H1 (cell line): ENCODE data around the gene TMEM255A. TPM values are rescaled to one million over a fixed set of nuclear protein-coding genes. Genes with fewer than 3 reads are reported as not detected.

Experiments used
- CREB1 ChIP-seq: IDR thresholded peaks from 2 replicates; pipeline ENCODE4 v1.6.1; 2012; ENCODE audit warnings: inconsistent platforms
- KDM1A ChIP-seq: fragments of 200-600, 300-600 bp; sonication (generic); IDR thresholded peaks from 2 replicates; pipeline ENCODE4 v1.7.1; 2016; ENCODE audit warnings: mild to moderate bottlenecking, low read length, borderline replicate concordance
- POLR2A ChIP-seq, 2 experiments: IDR thresholded peaks; 1 replicate in 1 of 2; 2 replicates in 1 of 2; pipeline ENCODE4 v1.6.1; 2011; ENCODE audit warnings: low read depth in 2 of 2, low read length in 2 of 2, mild to moderate bottlenecking in 2 of 2; ENCODE audit errors: control extremely low read depth in 1 of 2
- USF2 ChIP-seq: IDR thresholded peaks from 2 replicates; pipeline ENCODE4 v1.6.1; 2011; ENCODE audit warnings: low read length, improper control_type of control experiment
- polyA plus RNA-seq, 7 experiments: library from polyadenylated mRNA; depleted of rRNA in 3 of 7; stranded (reverse) in 5 of 7; unstranded in 2 of 7; fragments of >200 nt in 5 of 7; fragments of 200-250 nt in 2 of 7; gene quantifications; 1 replicate in 5 of 7; 2 replicates in 1 of 7; 4 replicates in 1 of 7; pipeline versions ENCODE4 v1.2.1 to v1.2.3, GENCODE V29; 2011 to 2013; ENCODE audit warnings: missing spikeins in 2 of 7, mixed read lengths in 2 of 7
- total RNA-seq: library from RNA; stranded (reverse); fragmentation: NEBNext Ultra II Directional; extraction: Animal tissue kit (Norgen Biotek cat#: 25700); gene quantifications from 2 replicates; pipeline ENCODE4 v1.2.1, GENCODE V29; 2021

Gene TMEM255A
- total and polyA plus RNA-seq, 2 of the 8 experiments (the other 6 are each of a cell fraction or from before 2014, with no cell fraction given): 0.73 to 2.3 TPM

- no peak for TF ChIP-seq KDM1A
- TF ChIP-seq POLR2A (IDR thresholded peaks at IDR 0.05; ENCODE audit: control extremely low read depth in 1 of 2, low read depth in 2 of 2, low read length in 2 of 2): no peak
- TF ChIP-seq USF2: no peak
- TF ChIP-seq CREB1: no peak
These were observed 74.4 kb downstream of the TMEM255A start (continued) for GRCh38 chrX:120236687-120237479.
